Right lobe of liver (tissue), 4 donors: Measurements from ENCODE around the gene ATAD3A.

Experiments used
- POLR2A ChIP-seq: fragments of 450-650 bp; IDR thresholded peaks from one replicate; pipeline ENCODE4 v1.6.1; 2017; ENCODE audit warnings: antibody characterized with exemption, mild to moderate bottlenecking
- TF ChIP-seq, protein P1 (sequence below), 4 donors: fragments of 200-600 bp in 3 of 4; fragments of 450-650 bp in 1 of 4; IDR thresholded peaks; one replicate each; pipeline versions ENCODE4 v1.5.1 to v1.8.0; 2016 to 2022; ENCODE audit warnings: antibody characterized with exemption in 4 of 4, mild to moderate bottlenecking in 2 of 4
- donor health status: DM: no; HTN: no; CAD: no.
- donor health status: DM: no; HTN: no; CAD: no.
- donor health status: DM: no; HTN: yes; CAD: no.

DNA sequence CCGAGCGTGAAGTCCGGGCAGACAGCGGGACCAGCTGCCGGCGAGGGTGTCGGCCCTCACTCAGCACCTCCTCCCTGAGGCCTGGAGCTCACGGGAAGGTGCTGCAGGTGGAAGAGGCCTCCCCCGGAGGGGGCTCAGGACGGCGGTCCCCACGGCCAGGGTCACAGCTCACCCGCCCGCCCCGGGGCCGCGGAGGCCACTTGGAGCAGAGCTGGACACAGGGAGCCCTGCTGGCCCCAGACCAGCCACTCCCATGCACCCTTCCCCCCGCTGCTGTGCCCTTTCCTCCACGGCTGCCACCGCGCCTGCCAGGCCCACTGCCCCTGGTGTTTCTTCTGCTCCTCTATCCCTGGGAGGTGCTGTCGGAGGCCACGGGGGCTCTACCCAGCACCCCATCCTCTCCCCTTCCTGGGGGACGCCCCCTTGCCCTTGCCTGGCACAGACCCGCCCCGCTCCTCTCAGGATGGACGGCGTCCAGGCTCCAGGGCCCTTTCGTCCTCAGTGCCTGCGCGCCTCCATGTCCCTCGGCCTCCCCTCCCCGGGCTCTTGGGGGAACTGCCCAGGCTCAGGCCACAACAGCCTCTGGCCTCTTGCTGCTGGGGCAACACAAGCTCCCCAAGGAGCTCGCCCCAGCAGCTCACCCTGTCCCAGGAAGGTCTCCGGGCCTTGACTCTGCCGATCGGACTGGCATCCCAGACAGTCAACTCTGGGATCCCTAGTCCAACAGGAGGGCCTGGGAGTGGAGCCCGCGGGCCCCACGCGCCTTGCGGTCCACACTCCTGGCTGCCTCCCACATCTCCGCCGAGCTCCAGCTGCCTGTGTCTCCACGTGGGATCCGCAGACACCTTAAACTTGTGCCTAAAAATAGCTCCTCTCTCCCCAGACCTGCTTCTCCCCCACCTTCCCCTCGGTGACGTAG, 24.3 kb downstream of the ATAD3A start:
- TF ChIP-seq, protein P1, sequence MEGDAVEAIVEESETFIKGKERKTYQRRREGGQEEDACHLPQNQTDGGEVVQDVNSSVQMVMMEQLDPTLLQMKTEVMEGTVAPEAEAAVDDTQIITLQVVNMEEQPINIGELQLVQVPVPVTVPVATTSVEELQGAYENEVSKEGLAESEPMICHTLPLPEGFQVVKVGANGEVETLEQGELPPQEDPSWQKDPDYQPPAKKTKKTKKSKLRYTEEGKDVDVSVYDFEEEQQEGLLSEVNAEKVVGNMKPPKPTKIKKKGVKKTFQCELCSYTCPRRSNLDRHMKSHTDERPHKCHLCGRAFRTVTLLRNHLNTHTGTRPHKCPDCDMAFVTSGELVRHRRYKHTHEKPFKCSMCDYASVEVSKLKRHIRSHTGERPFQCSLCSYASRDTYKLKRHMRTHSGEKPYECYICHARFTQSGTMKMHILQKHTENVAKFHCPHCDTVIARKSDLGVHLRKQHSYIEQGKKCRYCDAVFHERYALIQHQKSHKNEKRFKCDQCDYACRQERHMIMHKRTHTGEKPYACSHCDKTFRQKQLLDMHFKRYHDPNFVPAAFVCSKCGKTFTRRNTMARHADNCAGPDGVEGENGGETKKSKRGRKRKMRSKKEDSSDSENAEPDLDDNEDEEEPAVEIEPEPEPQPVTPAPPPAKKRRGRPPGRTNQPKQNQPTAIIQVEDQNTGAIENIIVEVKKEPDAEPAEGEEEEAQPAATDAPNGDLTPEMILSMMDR (IDR thresholded peaks at IDR 0.05): no peak
- no peak for TF ChIP-seq POLR2A
